Spinal cord (tissue), 10 donors: ENCODE measurements around the gene TSHZ2. TPM values are rescaled to one million over a fixed set of nuclear protein-coding genes. Genes with fewer than 3 reads are reported as not detected.
"Not testable (repeated sequence)": the region's sequence is repeated elsewhere in the genome, so short reads cannot be mapped to it uniquely, and the experiment has no call there.

ENCODE experiments used
- DNase-seq, 6 donors: peaks; one replicate each; pipeline versions ENCODE4 v3.0.0 to v3.0.0-alpha.2; 2013 to 2015; ENCODE audit warnings: low spot score in 6 of 6, low read depth in 4 of 6
- H3K27ac ChIP-seq: one replicate; pipeline ENCODE4 v1.5.1; 2013; ENCODE audit warnings: low read depth, low read length, control low read depth
- H3K27me3 ChIP-seq: one replicate; pipeline ENCODE4 v1.6.1; 2013; ENCODE audit warnings: low read length; ENCODE audit not compliant: control insufficient read depth, insufficient read depth
- H3K36me3 ChIP-seq: one replicate; pipeline ENCODE4 v1.6.1; 2013; ENCODE audit warnings: low read length; ENCODE audit not compliant: control insufficient read depth, insufficient read depth
- H3K4me1 ChIP-seq: one replicate; pipeline ENCODE4 v1.6.1; 2013; ENCODE audit warnings: low read length; ENCODE audit not compliant: control insufficient read depth, insufficient read depth
- H3K4me3 ChIP-seq: one replicate; pipeline ENCODE4 v1.5.1; 2013; ENCODE audit warnings: low read depth, low read length, control low read depth
- H3K9me3 ChIP-seq: one replicate; pipeline ENCODE4 v1.6.1; 2013; ENCODE audit warnings: low read length; ENCODE audit not compliant: control insufficient read depth, insufficient read depth
- WGBS: methylation state at CpG from one replicate; pipeline ENCODE4 v1.1.5; 2013; ENCODE audit warnings: missing lambda C conversion rate; ENCODE audit not compliant: insufficient coverage; 5-methylcytosine and 5-hydroxymethylcytosine counted together
- polyA plus RNA-seq, 2 donors: library from polyadenylated mRNA; unstranded; fragments of 120-200 nt; gene quantifications; one replicate each; pipeline ENCODE4 v1.2.1, GENCODE V29; 2013; ENCODE audit not compliant: insufficient read length in 2 of 2
- total RNA-seq, 2 donors: library from RNA; depleted of rRNA in 1 of 2; stranded (reverse); fragments of 120-200 nt in 1 of 2; fragments of >200 nt in 1 of 2; gene quantifications; one replicate each; pipeline versions ENCODE4 v1.2.3 to v1.2.4, GENCODE V29; 2013 to 2014
- donor health status: healthy.

TSHZ2 gene
- total and polyA plus RNA-seq, 4 donors: 11.8 to 33.0 (median 25.7) TPM

- Histone ChIP-seq H3K4me1 (no peaks in the 10 kb centered on the region), H3K27me3 (no peaks in the 10 kb centered on the region), H3K4me3 (no peak overlapping the region), H3K36me3 (no peaks in the 10 kb centered on the region), H3K27ac (no peak overlapping the region), H3K9me3 (no peaks in the 10 kb centered on the region)
- 95% methylated on average over 7 of the region's 8 CpGs for WGBS
- DNase-seq: no peak
Observed at GRCh38 chr20:53510704-53511103, 538.5 kb downstream of the TSHZ2 start.

GRCh38 chr20:53512076-53512475 is 539.9 kb downstream of the TSHZ2 start:
- Histone ChIP-seq H3K27me3 (no peaks in the 10 kb centered on the region), H3K9me3 (no peaks in the 10 kb centered on the region), H3K4me3 (no peak overlapping the region), H3K36me3 (no peaks in the 10 kb centered on the region), H3K27ac (no peak overlapping the region), H3K4me1 (no peaks in the 10 kb centered on the region)
- WGBS: 73% methylated on average over 3 of the region's 9 CpGs
- DNase-seq: no peak

GRCh38 chr20:53513168-53513488 is 541.0 kb downstream of the TSHZ2 start:
- Histone ChIP-seq H3K27ac (no peak overlapping the region), H3K9me3 (no peaks in the 10 kb centered on the region), H3K4me1 (no peaks in the 10 kb centered on the region), H3K36me3 (no peaks in the 10 kb centered on the region), H3K4me3 (no peak overlapping the region), H3K27me3 (no peaks in the 10 kb centered on the region)
- 75% methylated on average over 1 of the region's 2 CpGs for WGBS
- DNase-seq: no peak

GRCh38 chr20:53513489-53514298 is 541.5 kb downstream of the TSHZ2 start:
- no peaks in the 10 kb centered on the region for H3K36me3 ChIP-seq
- no peak overlapping the region for H3K4me3 ChIP-seq
- H3K9me3 ChIP-seq: no peaks in the 10 kb centered on the region
- DNase-seq: no peak
- H3K27ac ChIP-seq: no peak overlapping the region
- WGBS: 77% methylated on average over 12 of the region's 18 CpGs
- H3K4me1 ChIP-seq: no peaks in the 10 kb centered on the region
- no peaks in the 10 kb centered on the region for H3K27me3 ChIP-seq

GRCh38 chr20:53515749-53516148 is 543.6 kb downstream of the TSHZ2 start:
- no peak for DNase-seq
- WGBS: no CpG with 5 or more reads among the region's 4 CpGs
- Histone ChIP-seq H3K9me3 (no peaks in the 10 kb centered on the region), H3K4me3 (no peak overlapping the region), H3K27ac (no peak overlapping the region), H3K27me3 (no peaks in the 10 kb centered on the region), H3K4me1 (no peaks in the 10 kb centered on the region), H3K36me3 (no peaks in the 10 kb centered on the region)

- Histone ChIP-seq H3K27me3 (no peaks in the 10 kb centered on the region), H3K9me3 (no peaks in the 10 kb centered on the region), H3K4me3 (no peak overlapping the region), H3K36me3 (no peaks in the 10 kb centered on the region), H3K27ac (no peak overlapping the region), H3K4me1 (no peaks in the 10 kb centered on the region)
- DNase-seq: no peak
- WGBS: 64% methylated on average over 7 of the region's 13 CpGs
Observed at GRCh38 chr20:53517146-53517545, 545.0 kb downstream of the TSHZ2 start.

- not testable (repeated sequence) for H3K4me3 ChIP-seq, H3K27ac ChIP-seq, H3K36me3 ChIP-seq, DNase-seq, H3K27me3 ChIP-seq, H3K4me1 ChIP-seq, H3K9me3 ChIP-seq
- WGBS: 96% methylated on average over 4 of the region's 5 CpGs
Observed at GRCh38 chr20:53521421-53521820, 549.3 kb downstream of the TSHZ2 start.

- H3K27me3 ChIP-seq: no peaks in the 10 kb centered on the region
- H3K4me3 ChIP-seq: no peak overlapping the region
- WGBS: 100% methylated on average over 2 of the region's 3 CpGs
- no peaks in the 10 kb centered on the region for H3K36me3 ChIP-seq
- no peaks in the 10 kb centered on the region for H3K9me3 ChIP-seq
- no peak for DNase-seq
- no peaks in the 10 kb centered on the region for H3K4me1 ChIP-seq
- H3K27ac ChIP-seq: no peak overlapping the region
Observed at GRCh38 chr20:53522026-53522425, 549.9 kb downstream of the TSHZ2 start.

GRCh38 chr20:53522696-53523095 is 550.5 kb downstream of the TSHZ2 start:
- Histone ChIP-seq H3K4me3 (no peak overlapping the region), H3K27ac (no peak overlapping the region), H3K27me3 (no peaks in the 10 kb centered on the region), H3K36me3 (no peaks in the 10 kb centered on the region), H3K9me3 (no peaks in the 10 kb centered on the region), H3K4me1 (no peaks in the 10 kb centered on the region)
- WGBS: 90% methylated on average over 3 of the region's 5 CpGs
- DNase-seq: no peak

GRCh38 chr20:53523615-53524014 is 551.5 kb downstream of the TSHZ2 start:
- not testable (repeated sequence) for H3K4me3 ChIP-seq, H3K27me3 ChIP-seq, H3K27ac ChIP-seq, H3K9me3 ChIP-seq, H3K4me1 ChIP-seq, DNase-seq, H3K36me3 ChIP-seq
- 92% methylated on average over 2 of the region's 2 CpGs for WGBS
